Neuronal stem cell (in vitro differentiated cells): Measurements from ENCODE around the gene SLC22A31.
"Not testable (repeated sequence)": the region's sequence is repeated elsewhere in the genome, so short reads cannot be mapped to it uniquely, and the experiment has no call there.

Source experiments
- DNase-seq: peaks from one replicate; pipeline ENCODE4 v3.0.0-alpha.2; 2013; ENCODE audit warnings: low spot score
- H2AFZ ChIP-seq: one replicate; pipeline ENCODE4 v1.6.1; 2013; ENCODE audit warnings: mild to moderate bottlenecking, low read length, inconsistent platforms
- H2AK5ac ChIP-seq: 2 replicates; pipeline ENCODE4 v1.6.1; 2013; ENCODE audit warnings: low read depth, mild to moderate bottlenecking, inconsistent platforms, low read length, moderate library complexity, mixed read lengths
- H2BK120ac ChIP-seq: 2 replicates; pipeline ENCODE4 v1.6.1; 2013; ENCODE audit warnings: low read depth, mild to moderate bottlenecking, inconsistent platforms, low read length, moderate library complexity, mixed read lengths
- H2BK12ac ChIP-seq: one replicate; pipeline ENCODE4 v1.6.1; 2013; ENCODE audit warnings: low read length, inconsistent platforms
- H2BK15ac ChIP-seq: 2 replicates; pipeline ENCODE4 v1.6.1; 2013; ENCODE audit warnings: mild to moderate bottlenecking, low read length, inconsistent platforms, mixed read lengths
- H2BK5ac ChIP-seq: one replicate; pipeline ENCODE4 v1.6.1; 2013; ENCODE audit warnings: inconsistent platforms, mild to moderate bottlenecking, low read length, moderate library complexity
- H3K14ac ChIP-seq: one replicate; pipeline ENCODE4 v1.6.1; 2013; ENCODE audit warnings: low read length, inconsistent platforms
- H3K18ac ChIP-seq: 2 replicates; pipeline ENCODE4 v1.6.1; 2013; ENCODE audit warnings: low read length, inconsistent platforms
- H3K23ac ChIP-seq: 2 replicates; pipeline ENCODE4 v1.6.1; 2013; ENCODE audit warnings: low read depth, mild to moderate bottlenecking, mixed read lengths, low read length, inconsistent platforms; ENCODE audit not compliant: poor library complexity
- H3K27ac ChIP-seq: replicated peaks from 3 replicates; pipeline ENCODE4 v1.5.1; 2013; ENCODE audit warnings: low read length, inconsistent platforms
- H3K27me3 ChIP-seq, 3 experiments: 2 replicates each; pipeline ENCODE4 v1.6.1; 2013; ENCODE audit warnings: low read length in 3 of 3, mild to moderate bottlenecking in 2 of 3, inconsistent platforms in 1 of 3, low read depth in 1 of 3, mixed read lengths in 1 of 3, moderate library complexity in 1 of 3; ENCODE audit not compliant: control insufficient read depth in 3 of 3, insufficient read depth in 3 of 3
- H3K36me3 ChIP-seq, 2 donors: replicated peaks in 1 of 2; 2 replicates each; pipeline ENCODE4 v1.6.1; 2013; ENCODE audit warnings: low read length in 2 of 2; ENCODE audit not compliant: control insufficient read depth in 2 of 2, insufficient read depth in 2 of 2
- H3K4ac ChIP-seq: 2 replicates; pipeline ENCODE4 v1.6.1; 2013; ENCODE audit warnings: inconsistent platforms, mild to moderate bottlenecking, low read length, moderate library complexity
- H3K4me1 ChIP-seq, 2 donors: 1 replicate in 1 of 2; 2 replicates in 1 of 2; pipeline ENCODE4 v1.6.1; 2013; ENCODE audit warnings: low read length in 2 of 2, low read depth in 1 of 2; ENCODE audit not compliant: control insufficient read depth in 2 of 2, insufficient read depth in 1 of 2
- H3K4me2 ChIP-seq: one replicate; pipeline ENCODE4 v1.6.1; 2013; ENCODE audit warnings: mild to moderate bottlenecking, low read length, inconsistent platforms; ENCODE audit not compliant: insufficient read depth, poor library complexity, severe bottlenecking
- H3K4me3 ChIP-seq, 2 donors: 2 replicates each; pipeline ENCODE4 v1.5.1; 2013; ENCODE audit warnings: low read length in 2 of 2, mild to moderate bottlenecking in 2 of 2, inconsistent platforms in 1 of 2, moderate library complexity in 1 of 2
- H3K79me1 ChIP-seq: one replicate; pipeline ENCODE4 v1.6.1; 2013; ENCODE audit warnings: low read depth, mild to moderate bottlenecking, inconsistent platforms, low read length, moderate library complexity
- H3K9ac ChIP-seq: one replicate; pipeline ENCODE4 v1.6.1; 2013; ENCODE audit warnings: mild to moderate bottlenecking, low read depth, low read length, inconsistent platforms; ENCODE audit not compliant: poor library complexity
- H3K9me3 ChIP-seq, 2 donors: replicated peaks in 1 of 2; 2 replicates each; pipeline versions ENCODE3 to v1.6.1; 2013; ENCODE audit warnings: low read length in 2 of 2, mild to moderate bottlenecking in 2 of 2, inconsistent platforms in 1 of 2, low read depth in 1 of 2, mixed read lengths in 1 of 2, moderate library complexity in 1 of 2; ENCODE audit not compliant: control insufficient read depth in 2 of 2, insufficient read depth in 1 of 2
- H4K8ac ChIP-seq: one replicate; pipeline ENCODE4 v1.6.1; 2013; ENCODE audit warnings: low read depth, mild to moderate bottlenecking, inconsistent platforms, low read length, moderate library complexity
- H4K91ac ChIP-seq: one replicate; pipeline ENCODE4 v1.6.1; 2013; ENCODE audit warnings: low read length, low read depth, mild to moderate bottlenecking, inconsistent platforms; ENCODE audit not compliant: poor library complexity
- WGBS, 2 donors: extraction: QIAGEN DNeasy Blood & Tissue Kit; methylation state at CpG; one replicate each; pipeline ENCODE4 v1.1.7; 2013; ENCODE audit warnings: missing lambda C conversion rate in 2 of 2, mixed read lengths in 1 of 2; ENCODE audit not compliant: insufficient read length in 2 of 2, insufficient replicate concordance in 1 of 2; ENCODE audit errors: extremely low coverage in 2 of 2; 5-methylcytosine and 5-hydroxymethylcytosine counted together

Gene SLC22A31

DNA sequence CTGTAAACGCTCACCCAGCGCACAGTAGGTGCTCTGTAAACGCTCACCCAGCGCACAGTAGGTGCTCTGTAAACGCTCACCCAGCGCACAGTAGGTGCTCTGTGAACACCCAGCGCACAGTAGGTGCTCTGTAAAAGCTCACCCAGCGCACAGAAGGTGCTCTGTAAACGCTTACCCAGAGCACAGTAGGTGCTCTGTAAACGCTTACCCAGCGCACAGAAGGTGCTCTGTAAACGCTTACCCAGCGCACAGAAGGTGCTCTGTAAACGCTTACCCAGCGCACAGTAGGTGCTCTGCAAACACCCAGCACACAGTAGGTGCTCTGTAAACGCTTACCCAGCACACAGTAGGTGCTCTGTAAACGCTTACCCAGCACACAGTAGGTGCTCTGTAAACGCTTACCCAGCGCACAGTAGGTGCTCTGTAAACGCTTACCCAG is 13.7 kb downstream of the SLC22A31 start:
- not testable (repeated sequence) for H3K4me1 ChIP-seq, H3K36me3 ChIP-seq, H2BK15ac ChIP-seq, H3K9me3 ChIP-seq, H4K8ac ChIP-seq, H3K18ac ChIP-seq, H3K4me2 ChIP-seq, H2BK12ac ChIP-seq, H3K14ac ChIP-seq, DNase-seq, H2AFZ ChIP-seq, H2BK120ac ChIP-seq, H2AK5ac ChIP-seq, H3K23ac ChIP-seq, H3K4ac ChIP-seq, H3K9ac ChIP-seq, H3K27ac ChIP-seq, H4K91ac ChIP-seq, H2BK5ac ChIP-seq, H3K79me1 ChIP-seq, H3K4me3 ChIP-seq
- H3K27me3 ChIP-seq, result peaks cover 9 to 24% (median 20%) of the 10 kb centered on the region in 3 experiments
- WGBS, 2 donors, result no CpG with 5 or more reads among the region's 20 CpGs

DNA sequence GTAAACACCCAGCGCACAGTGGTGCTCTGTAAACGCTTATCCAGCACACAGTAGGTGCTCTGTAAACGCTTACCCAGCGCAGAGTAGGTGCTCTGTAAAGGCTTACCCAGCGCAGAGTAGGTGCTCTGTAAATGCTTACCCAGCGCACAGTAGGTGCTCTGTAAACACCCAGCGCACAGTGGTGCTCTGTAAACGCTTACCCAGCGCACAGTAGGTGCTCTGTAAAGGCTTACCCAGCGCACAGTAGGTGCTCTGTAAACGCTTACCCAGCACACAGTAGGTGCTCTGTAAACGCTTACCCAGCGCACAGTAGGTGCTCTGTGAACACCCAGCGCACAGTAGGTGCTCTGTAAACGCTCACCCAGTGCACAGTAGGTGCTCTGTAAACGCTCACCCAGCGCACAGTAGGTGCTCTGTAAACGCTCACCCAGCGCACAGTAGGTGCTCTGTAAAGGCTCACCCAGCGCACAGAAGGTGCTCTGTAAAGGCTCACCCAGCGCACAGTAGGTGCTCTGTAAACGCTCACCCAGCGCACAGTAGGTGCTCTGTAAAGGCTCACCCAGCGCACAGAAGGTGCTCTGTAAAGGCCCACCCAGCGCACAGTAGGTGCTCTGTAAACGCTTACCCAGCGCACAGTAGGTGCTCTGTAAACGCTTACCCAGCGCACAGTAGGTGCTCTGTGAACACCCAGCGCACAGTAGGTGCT is 14.3 kb downstream of the SLC22A31 start:
- H3K4me2 ChIP-seq, H3K9ac ChIP-seq, H3K18ac ChIP-seq, H3K36me3 ChIP-seq, H2BK120ac ChIP-seq, H2BK5ac ChIP-seq, H2AK5ac ChIP-seq, H3K4me3 ChIP-seq, H3K9me3 ChIP-seq, H3K14ac ChIP-seq, H3K27ac ChIP-seq, H3K4me1 ChIP-seq, H2BK15ac ChIP-seq, H3K4ac ChIP-seq, H4K91ac ChIP-seq, H2AFZ ChIP-seq, H3K23ac ChIP-seq, H4K8ac ChIP-seq, H3K79me1 ChIP-seq, DNase-seq, H2BK12ac ChIP-seq: not testable (repeated sequence)
- no CpG with 5 or more reads among the region's 30 CpGs for WGBS, 2 donors
- H3K27me3 ChIP-seq, result peaks cover 4 to 18% (median 14%) of the 10 kb centered on the region in 3 experiments

DNA sequence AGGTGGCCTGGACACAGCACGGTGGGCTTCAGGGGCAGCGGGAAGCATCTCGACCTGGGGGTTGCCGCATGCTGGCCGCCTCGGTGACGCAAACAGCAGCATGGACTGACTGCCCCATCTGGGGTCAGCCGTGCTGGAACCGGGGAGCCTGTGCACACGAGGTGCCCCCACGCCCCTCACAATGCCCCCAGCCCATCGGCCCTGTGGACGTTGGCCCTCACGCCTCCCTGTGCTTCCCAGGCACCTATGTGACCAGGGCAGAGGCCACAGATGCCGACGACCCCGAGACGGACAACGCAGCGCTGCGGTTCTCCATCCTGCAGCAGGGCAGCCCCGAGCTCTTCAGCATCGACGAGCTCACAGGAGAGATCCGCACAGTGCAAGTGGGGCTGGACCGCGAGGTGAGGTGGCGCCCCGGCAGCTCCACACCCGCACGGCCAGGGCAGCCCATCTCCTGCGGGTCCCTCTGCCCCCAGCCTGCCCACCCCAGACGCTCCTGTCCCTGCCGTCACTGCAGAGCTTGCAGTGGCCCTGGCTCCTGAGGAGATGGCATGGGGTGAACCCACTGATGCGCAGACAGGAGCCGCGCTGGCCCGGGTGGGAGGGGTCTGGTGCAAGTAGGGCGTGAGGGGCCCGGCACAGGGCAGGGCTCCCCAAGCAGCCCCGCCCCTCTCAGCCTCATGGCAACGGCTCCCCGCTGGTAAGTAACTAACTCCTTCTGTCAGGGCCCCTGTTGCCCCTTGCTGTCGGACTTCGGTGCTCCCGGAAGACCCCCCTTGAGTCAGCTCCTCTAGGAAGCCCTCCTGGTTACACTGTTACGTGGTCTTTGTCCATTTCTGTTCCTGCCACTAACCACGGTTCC is 15.2 kb downstream of the SLC22A31 start:
- no peak overlapping the region for H3K27ac ChIP-seq
- peak overlapping the region; percentile 97 for H4K91ac ChIP-seq
- no peak overlapping the region for H3K4me2 ChIP-seq
- no peaks in the 10 kb centered on the region for H3K36me3 ChIP-seq
- H3K27me3 ChIP-seq, result peaks cover 0 to 11% (median 6%) of the 10 kb centered on the region in 3 experiments
- no peak overlapping the region for H2BK15ac ChIP-seq
- no peaks in the 10 kb centered on the region for H3K4me1 ChIP-seq
- WGBS, 2 donors, result no CpG with 5 or more reads among the region's 48 CpGs
- H2BK12ac ChIP-seq, result no peak overlapping the region
- H2BK5ac ChIP-seq, result no peak overlapping the region
- no peaks in the 10 kb centered on the region for H3K79me1 ChIP-seq
- no peak overlapping the region for H3K4me3 ChIP-seq
- DNase-seq, result no peak
- peak overlapping the region; percentile 76 for H3K18ac ChIP-seq
- peak overlapping the region; percentile 21 for H3K9ac ChIP-seq
- H3K9me3 ChIP-seq, result no peaks in the 10 kb centered on the region
- peak overlapping the region; percentile 89 for H3K14ac ChIP-seq
- H4K8ac ChIP-seq, result peak overlapping the region; percentile 3
- H2BK120ac ChIP-seq, result no peak overlapping the region
- peak overlapping the region; percentile 97 for H3K23ac ChIP-seq
- H2AFZ ChIP-seq, result no peak overlapping the region
- peak overlapping the region; percentile 63 for H2AK5ac ChIP-seq
- H3K4ac ChIP-seq, result no peak overlapping the region

DNA sequence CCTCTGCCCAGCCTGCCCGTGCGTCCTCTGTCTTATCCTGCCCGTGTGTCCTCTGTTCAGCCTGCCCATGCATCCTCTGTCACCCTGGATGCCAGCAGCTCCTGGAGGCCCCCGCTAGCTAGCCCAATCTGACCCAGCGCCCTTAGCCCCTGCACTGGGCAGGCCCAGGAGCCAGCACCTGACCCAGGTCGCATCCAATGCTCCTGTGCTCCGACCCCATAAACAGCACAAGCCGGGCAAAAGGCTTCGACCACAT is 15.7 kb downstream of the SLC22A31 start:
- peak overlapping the region; percentile 97 for H4K91ac ChIP-seq

More for the DNA sequence above, 15.7 kb downstream of the SLC22A31 start:
- Histone ChIP-seq H3K4me2 (no peak overlapping the region), H3K9me3 (no peaks in the 10 kb centered on the region), H3K14ac (peak overlapping the region; percentile 89), H4K8ac (peak overlapping the region; percentile 3), H3K36me3 (no peaks in the 10 kb centered on the region), H3K23ac (peak overlapping the region; percentile 97), H3K18ac (peak overlapping the region; percentile 64), H3K9ac (peak overlapping the region; percentile 21), H3K4me1 (no peaks in the 10 kb centered on the region), H3K27ac (no peak overlapping the region), H2BK12ac (no peak overlapping the region), H3K4me3 (no peak overlapping the region), H2BK5ac (no peak overlapping the region), H2AFZ (no peak overlapping the region), H3K27me3 (peaks cover 0 to 12% (median 6%) of the 10 kb centered on the region in 3 experiments), H3K4ac (no peak overlapping the region), H2BK15ac (no peak overlapping the region), H2AK5ac (peak overlapping the region; percentile 63), H2BK120ac (no peak overlapping the region), H3K79me1 (no peaks in the 10 kb centered on the region)
- WGBS, 2 donors, result no CpG with 5 or more reads among the region's 9 CpGs
- no peak for DNase-seq
